ENCODE results near the gene RIMKLA. TPM values are rescaled to one million over a fixed set of nuclear protein-coding genes. Genes with fewer than 3 reads are reported as not detected.
A peak's percentile ranks its signal among the peaks of the same experiment; 100 is the strongest.

The RIMKLA gene
- total RNA-seq, 1 experiment from 2014 or later = 8.3 TPM

DNA sequence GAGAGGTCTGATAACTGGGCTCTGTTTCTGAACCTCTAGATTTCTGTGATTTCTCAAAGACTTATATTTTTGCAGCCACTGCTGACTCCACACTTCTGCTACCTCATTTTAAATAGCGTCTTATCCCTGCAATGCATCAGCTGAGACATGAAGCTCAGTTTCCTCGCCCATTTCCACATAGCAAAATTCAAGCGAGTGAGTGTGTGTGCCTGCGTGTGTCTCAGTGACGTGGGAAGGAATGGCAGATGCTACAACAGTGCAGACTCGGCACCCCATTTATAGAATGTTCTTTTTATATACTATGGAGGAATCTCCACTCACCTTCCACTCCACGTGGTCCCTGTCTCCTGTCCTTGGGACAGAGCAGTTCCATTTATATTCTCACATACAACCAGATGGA lies 39.5 kb downstream of the RIMKLA start:
- POLR2A ChIA-PET = no interaction called here
- DNase-seq (ENCODE audit: low spot score) (no peak), ATAC-seq (no peak)
- Mint-ChIP-seq H3K4me3 (no peak overlapping the region), H3K27ac (0 out of 2 replicates have a peak overlapping the region, but pooled peaks have one; percentile 13), H3K9me3 (no peaks in the 10 kb centered on the region), H3K4me1 (peaks cover 40% of the 10 kb centered on the region), H3K27me3 (ENCODE audit: low read depth) (no peaks in the 10 kb centered on the region), H3K36me3 (peaks cover 4% of the 10 kb centered on the region; the same call in 1 of the 2 replicates)
- TF ChIP-seq NFATC4 (CRISPR knock-in tag; IDR thresholded peaks at IDR 0.05) (no peak), NR3C1 (CRISPR knock-in tag; conservative IDR thresholded peaks at IDR 0.05; ENCODE audit: low read depth) (no peak), ZNF416 (CRISPR knock-in tag; IDR thresholded peaks at IDR 0.05) (no peak), TCF7 (CRISPR knock-in tag; IDR thresholded peaks at IDR 0.05; ENCODE audit: low read depth) (no peak), ZNF219 (CRISPR knock-in tag; IDR thresholded peaks at IDR 0.05; ENCODE audit: borderline replicate concordance) (no peak), KAT7 (CRISPR knock-in tag; IDR thresholded peaks at IDR 0.05; ENCODE audit: borderline replicate concordance) (no peak), RORB (CRISPR knock-in tag; IDR thresholded peaks at IDR 0.05) (no peak), FOXP1 (CRISPR knock-in tag; IDR thresholded peaks at IDR 0.05; ENCODE audit: borderline replicate concordance) (no peak)
- TF ChIP-seq, protein P1, sequence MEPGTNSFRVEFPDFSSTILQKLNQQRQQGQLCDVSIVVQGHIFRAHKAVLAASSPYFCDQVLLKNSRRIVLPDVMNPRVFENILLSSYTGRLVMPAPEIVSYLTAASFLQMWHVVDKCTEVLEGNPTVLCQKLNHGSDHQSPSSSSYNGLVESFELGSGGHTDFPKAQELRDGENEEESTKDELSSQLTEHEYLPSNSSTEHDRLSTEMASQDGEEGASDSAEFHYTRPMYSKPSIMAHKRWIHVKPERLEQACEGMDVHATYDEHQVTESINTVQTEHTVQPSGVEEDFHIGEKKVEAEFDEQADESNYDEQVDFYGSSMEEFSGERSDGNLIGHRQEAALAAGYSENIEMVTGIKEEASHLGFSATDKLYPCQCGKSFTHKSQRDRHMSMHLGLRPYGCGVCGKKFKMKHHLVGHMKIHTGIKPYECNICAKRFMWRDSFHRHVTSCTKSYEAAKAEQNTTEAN (CRISPR knock-in tag; IDR thresholded peaks at IDR 0.05) = no peak
- TF ChIP-seq, protein P2, sequence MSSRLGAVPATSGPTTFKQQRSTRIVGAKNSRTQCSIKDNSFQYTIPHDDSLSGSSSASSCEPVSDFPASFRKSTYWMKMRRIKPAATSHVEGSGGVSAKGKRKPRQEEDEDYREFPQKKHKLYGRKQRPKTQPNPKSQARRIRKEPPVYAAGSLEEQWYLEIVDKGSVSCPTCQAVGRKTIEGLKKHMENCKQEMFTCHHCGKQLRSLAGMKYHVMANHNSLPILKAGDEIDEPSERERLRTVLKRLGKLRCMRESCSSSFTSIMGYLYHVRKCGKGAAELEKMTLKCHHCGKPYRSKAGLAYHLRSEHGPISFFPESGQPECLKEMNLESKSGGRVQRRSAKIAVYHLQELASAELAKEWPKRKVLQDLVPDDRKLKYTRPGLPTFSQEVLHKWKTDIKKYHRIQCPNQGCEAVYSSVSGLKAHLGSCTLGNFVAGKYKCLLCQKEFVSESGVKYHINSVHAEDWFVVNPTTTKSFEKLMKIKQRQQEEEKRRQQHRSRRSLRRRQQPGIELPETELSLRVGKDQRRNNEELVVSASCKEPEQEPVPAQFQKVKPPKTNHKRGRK (CRISPR knock-in tag; IDR thresholded peaks at IDR 0.05; ENCODE audit: borderline replicate concordance) = no peak
- TF ChIP-seq, protein P3, sequence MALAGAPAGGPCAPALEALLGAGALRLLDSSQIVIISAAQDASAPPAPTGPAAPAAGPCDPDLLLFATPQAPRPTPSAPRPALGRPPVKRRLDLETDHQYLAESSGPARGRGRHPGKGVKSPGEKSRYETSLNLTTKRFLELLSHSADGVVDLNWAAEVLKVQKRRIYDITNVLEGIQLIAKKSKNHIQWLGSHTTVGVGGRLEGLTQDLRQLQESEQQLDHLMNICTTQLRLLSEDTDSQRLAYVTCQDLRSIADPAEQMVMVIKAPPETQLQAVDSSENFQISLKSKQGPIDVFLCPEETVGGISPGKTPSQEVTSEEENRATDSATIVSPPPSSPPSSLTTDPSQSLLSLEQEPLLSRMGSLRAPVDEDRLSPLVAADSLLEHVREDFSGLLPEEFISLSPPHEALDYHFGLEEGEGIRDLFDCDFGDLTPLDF (CRISPR knock-in tag; IDR thresholded peaks at IDR 0.05) = no peak
- TF ChIP-seq, protein P4, sequence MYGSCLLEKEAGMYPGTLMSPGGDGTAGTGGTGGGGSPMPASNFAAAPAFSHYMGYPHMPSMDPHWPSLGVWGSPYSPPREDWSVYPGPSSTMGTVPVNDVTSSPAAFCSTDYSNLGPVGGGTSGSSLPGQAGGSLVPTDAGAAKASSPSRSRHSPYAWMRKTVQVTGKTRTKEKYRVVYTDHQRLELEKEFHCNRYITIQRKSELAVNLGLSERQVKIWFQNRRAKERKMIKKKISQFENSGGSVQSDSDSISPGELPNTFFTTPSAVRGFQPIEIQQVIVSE (CRISPR knock-in tag; IDR thresholded peaks at IDR 0.05; ENCODE audit: borderline replicate concordance) = no peak
- TF ChIP-seq, protein P5, sequence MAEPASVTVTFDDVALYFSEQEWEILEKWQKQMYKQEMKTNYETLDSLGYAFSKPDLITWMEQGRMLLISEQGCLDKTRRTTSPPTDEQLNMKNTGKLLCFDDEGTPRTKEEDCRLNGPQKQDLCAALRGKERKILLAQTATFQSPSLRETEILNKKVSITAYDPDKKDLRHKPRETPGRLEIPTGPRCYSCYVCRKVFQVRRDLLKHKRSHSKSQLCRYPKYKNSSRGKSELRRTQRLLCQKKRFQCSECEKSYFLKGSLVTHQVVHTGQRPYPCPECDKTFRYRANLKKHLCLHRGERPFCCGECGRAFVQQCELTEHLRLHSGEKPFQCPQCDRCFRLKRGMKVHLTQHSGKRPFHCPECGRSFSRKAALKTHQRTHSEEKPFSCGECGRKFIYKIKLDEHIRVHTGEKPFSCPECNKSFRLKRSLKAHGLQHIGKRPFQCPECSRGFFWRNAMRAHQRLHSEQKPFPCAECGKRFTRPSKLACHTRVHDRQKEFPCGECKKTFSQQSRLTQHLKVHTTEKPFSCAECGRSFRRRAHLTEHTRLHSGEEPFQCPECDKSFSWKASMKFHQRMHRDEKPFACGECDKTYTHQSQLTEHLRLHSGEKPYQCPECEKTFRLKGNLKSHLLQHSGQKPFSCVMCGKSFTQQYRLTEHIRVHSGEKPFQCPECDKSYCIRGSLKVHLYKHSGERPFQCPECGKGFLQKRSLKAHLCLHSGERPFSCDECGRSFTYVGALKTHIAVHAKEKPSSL (CRISPR knock-in tag; conservative IDR thresholded peaks at IDR 0.05) = no peak
- TF ChIP-seq, protein P6, sequence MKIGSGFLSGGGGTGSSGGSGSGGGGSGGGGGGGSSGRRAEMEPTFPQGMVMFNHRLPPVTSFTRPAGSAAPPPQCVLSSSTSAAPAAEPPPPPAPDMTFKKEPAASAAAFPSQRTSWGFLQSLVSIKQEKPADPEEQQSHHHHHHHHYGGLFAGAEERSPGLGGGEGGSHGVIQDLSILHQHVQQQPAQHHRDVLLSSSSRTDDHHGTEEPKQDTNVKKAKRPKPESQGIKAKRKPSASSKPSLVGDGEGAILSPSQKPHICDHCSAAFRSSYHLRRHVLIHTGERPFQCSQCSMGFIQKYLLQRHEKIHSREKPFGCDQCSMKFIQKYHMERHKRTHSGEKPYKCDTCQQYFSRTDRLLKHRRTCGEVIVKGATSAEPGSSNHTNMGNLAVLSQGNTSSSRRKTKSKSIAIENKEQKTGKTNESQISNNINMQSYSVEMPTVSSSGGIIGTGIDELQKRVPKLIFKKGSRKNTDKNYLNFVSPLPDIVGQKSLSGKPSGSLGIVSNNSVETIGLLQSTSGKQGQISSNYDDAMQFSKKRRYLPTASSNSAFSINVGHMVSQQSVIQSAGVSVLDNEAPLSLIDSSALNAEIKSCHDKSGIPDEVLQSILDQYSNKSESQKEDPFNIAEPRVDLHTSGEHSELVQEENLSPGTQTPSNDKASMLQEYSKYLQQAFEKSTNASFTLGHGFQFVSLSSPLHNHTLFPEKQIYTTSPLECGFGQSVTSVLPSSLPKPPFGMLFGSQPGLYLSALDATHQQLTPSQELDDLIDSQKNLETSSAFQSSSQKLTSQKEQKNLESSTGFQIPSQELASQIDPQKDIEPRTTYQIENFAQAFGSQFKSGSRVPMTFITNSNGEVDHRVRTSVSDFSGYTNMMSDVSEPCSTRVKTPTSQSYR (CRISPR knock-in tag; IDR thresholded peaks at IDR 0.05) = no peak
- CTCF ChIA-PET = no interaction called here

DNA sequence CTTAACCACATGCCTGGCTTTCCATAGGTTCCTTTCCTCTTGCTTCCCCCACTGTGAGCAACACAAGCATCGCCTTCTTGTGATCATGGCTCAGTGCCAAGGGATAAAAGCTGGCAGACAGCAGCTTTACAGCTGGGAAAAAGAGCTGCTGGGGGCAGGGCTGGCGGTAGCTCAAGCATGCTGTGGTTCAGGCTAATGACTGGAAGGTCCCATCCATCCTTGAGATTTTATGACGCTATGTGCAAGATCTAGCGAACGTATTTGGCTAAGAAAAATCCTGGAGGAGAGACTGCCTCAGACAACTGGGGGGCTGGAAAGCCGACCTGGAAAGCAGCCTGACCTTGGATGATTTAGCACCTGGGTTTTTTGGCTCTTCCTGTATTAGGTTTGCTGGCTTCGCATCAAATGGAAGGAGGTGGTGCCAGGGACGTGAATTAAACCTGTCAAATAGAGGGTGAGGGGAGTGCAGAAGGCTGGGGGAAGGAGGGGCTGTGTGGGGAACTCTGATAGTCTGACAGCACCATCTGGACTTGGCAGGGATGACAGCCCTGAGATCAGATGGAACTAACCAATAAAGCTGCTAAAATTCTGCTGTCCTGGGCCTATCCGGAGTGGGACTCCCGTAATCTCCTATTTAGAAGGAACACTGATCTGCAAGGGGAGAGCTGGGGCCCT lies 40.5 kb downstream of the RIMKLA start:
- H3K9me3 Mint-ChIP-seq = 0 out of 2 replicates have a peak, but pooled peaks cover 4% of the 10 kb centered on the region
- ATAC-seq (no peak), DNase-seq (ENCODE audit: low spot score) (no peak)
- POLR2A ChIA-PET = no interaction called here
- H3K27me3 Mint-ChIP-seq (ENCODE audit: low read depth) = no peaks in the 10 kb centered on the region
- peaks cover 40% of the 10 kb centered on the region for H3K4me1 Mint-ChIP-seq
- no peak overlapping the region for H3K27ac Mint-ChIP-seq
- H3K4me3 Mint-ChIP-seq = no peak overlapping the region
- CTCF ChIA-PET = no interaction called here
- H3K36me3 Mint-ChIP-seq = no peaks in the 10 kb centered on the region
- TF ChIP-seq ZNF396 (CRISPR knock-in tag; IDR thresholded peaks at IDR 0.05; ENCODE audit: borderline replicate concordance) (no peak), FOXP1 (CRISPR knock-in tag; IDR thresholded peaks at IDR 0.05; ENCODE audit: borderline replicate concordance) (no peak), TEAD1 (CRISPR knock-in tag; IDR thresholded peaks at IDR 0.05) (no peak), ZNF263 (CRISPR knock-in tag; IDR thresholded peaks at IDR 0.05; ENCODE audit: low read depth) (no peak)
- TF ChIP-seq, protein P7, sequence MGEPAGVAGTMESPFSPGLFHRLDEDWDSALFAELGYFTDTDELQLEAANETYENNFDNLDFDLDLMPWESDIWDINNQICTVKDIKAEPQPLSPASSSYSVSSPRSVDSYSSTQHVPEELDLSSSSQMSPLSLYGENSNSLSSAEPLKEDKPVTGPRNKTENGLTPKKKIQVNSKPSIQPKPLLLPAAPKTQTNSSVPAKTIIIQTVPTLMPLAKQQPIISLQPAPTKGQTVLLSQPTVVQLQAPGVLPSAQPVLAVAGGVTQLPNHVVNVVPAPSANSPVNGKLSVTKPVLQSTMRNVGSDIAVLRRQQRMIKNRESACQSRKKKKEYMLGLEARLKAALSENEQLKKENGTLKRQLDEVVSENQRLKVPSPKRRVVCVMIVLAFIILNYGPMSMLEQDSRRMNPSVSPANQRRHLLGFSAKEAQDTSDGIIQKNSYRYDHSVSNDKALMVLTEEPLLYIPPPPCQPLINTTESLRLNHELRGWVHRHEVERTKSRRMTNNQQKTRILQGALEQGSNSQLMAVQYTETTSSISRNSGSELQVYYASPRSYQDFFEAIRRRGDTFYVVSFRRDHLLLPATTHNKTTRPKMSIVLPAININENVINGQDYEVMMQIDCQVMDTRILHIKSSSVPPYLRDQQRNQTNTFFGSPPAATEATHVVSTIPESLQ (CRISPR knock-in tag; IDR thresholded peaks at IDR 0.05) = no peak
- TF ChIP-seq, protein P2 (CRISPR knock-in tag; IDR thresholded peaks at IDR 0.05; ENCODE audit: borderline replicate concordance) = no peak

Measured in WTC11 (cell line).